ENCODE measurements around the gene TOR3A.

Gene TOR3A

DNA sequence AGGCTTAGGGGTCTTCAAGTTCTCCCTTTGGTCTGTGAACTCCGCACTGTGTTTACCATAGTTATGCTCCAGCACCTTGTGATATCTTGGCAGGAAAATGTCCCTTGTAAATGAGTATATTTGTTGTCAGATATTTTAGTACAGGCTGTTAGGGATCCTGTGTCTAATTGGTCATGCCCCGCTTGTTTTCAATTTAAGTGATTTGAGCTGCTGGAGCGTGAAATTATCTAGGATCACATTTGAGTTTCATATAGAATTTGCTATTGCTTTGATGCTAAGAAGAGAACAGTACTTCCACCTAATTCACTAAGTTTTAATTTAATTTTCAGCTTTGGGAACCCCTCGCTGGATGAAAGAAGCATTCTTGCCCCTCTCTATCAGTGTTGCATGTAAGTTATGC lies 15.4 kb upstream of the TOR3A start:
- DNase-seq (ENCODE audit: low read depth), result no peak

DNA sequence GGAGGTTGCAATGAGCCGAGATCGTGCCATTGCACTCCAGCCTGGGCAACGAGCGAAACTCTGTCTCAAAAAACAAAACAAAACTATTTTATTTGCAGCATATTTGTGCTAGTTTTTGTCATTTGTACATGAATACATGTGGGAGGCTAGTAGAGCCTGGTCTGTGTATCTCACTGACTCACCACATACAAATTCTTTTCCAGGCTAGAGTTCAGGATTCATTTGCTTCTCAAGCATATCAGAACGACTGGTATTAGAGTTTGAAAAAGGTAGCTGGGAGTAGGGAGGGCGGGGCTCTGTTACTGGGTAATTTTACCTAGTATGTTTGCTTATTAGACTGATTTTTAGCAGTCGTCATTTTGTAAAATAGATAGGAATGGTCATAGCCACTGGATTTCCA lies 4.5 kb upstream of the TOR3A start:
- DNase-seq (ENCODE audit: low read depth), result no peak

DNA sequence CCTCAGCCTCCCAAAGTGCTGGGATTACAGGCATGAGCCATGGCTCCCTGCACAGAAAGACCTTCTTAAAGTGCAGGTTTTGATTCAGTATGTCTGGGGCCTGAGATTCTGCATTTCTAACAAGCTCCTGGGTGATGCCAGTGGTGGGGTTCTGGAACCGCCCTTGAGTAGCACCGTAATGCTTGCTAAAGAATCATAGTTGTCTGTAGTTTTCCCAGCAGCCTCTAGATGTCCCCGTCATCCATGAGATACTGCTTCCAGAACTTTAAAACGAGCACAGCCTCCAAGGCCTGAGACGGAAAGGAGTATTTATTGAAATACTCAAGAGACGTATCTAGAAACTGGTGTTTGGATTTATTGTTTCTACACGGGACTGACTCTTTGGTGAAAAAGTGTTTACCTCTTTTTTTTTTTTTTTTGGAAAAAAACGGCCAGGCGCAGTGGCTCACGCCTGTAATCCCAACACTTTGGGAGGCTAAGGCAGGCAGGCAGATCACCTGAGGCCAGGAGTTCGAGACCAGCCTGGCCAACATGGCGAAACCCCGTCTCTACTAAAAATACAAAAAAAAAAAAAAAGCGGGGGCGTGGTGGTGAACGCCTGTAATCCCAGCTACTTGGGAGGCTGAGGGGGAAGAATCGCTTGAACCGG lies 2.6 kb upstream of the TOR3A start:
- peak; percentile 13 for DNase-seq (ENCODE audit: low read depth)

DNA sequence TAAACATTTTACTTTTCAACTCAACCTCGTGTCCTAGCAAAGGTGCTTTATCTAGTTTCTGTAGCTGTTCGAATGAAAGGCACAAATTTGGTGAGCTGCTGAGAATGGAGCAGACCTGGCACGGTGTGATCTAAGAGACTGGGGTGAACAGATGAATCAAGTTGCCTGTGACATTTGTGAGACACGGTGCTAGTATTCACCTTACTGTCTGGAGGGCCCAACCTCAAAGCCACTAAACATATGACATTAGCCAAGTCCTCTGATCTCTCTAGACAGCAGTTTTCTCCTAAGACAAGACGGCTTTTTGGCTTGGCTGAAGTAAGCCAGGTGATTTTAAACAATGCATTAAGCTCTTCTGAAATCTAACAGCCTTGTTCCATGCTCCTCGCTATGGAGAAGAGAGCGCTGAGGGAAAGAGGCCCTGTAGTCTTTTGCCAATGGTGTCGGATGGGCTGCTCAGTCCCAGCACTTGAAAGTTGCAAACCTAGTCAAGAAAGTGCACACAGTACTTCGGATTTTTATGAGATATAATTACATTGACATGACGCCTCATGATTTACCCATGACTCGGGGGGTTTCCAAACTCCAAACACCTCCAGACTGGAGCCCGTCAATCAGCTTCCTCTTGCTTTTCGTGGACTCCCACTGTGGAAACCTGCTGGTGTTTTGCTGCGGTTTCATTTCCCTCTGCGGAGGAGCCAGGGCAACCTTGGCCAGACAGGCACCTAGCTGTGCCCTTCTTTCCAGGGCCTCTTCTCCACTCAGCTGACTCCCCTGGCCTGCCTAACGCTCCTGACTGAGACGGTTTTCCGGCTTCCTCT lies 794 bp upstream of the TOR3A start:
- peak; percentile 55 for DNase-seq (ENCODE audit: low read depth)

DNA sequence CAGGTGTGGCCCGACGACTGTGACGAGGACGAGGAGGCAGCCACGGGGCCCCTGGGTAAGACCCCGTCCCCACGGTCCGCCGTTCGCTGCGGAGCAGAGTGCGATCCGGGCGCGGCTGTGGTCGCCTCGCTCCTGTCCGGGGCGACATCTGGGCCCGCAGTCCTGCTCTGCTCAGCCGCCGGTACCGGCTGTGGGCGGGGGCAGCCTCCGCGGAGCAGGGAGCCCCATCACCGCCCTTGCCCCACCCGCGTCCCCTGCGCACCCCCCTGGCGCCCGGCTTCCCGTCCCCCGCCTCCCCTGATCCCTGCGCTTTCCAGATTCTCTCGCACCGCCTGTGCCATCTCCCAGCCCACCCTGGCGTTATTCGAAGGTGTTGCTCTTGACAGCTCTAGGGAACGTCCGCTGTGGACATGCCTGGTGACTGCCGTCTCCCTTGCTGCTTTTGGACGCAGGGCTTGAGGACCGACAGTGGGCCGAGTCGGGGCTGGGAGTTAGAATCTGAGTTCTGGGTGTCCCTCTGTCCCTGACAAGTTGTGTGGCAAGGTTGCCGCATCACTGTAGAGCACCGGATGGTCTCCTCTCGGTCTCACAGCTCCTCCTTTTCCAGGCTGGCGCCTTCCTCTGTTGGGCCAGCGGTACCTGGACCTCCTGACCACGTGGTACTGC lies 596 bp downstream of the TOR3A start:
- peak; percentile 11 for DNase-seq (ENCODE audit: low read depth)

DNA sequence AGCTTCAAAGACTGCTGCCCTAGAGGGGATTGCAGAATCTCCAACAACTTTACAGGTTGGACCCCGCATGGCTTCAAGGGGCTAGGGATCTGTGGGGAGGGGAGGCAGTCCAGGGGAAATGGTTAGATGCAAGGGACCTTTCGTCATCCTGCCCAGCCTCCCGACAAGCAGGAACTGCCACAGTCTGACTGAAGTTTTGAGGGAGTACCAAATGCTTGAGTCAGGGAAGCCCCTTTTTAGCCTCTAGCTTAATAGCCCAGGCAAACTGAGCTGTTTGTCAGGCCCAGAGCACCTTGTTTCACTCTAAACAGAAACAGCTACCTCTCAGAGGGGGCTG lies 1.1 kb downstream of the TOR3A start:
- no peak for DNase-seq (ENCODE audit: low read depth)

DNA sequence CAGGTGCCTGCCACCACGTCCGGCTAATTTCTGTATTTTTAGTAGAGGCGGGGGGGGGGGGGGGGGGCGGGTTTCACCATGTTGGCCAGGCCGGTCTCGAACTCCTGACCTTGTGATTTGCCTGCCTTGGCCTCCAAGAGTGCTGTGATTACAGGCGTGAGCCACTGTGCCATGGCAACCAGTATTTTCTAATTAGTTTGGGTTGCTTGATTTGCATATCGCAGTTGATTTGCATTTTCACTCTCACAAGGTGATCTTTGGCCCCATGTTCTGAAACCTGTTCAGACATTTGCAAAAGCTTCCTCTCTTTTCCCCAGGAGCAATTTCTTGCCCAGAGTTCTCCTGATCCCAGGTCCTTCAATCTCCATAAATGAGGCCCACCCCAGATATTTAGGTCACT lies 1.7 kb downstream of the TOR3A start:
- DNase-seq (ENCODE audit: low read depth), result no peak

DNA sequence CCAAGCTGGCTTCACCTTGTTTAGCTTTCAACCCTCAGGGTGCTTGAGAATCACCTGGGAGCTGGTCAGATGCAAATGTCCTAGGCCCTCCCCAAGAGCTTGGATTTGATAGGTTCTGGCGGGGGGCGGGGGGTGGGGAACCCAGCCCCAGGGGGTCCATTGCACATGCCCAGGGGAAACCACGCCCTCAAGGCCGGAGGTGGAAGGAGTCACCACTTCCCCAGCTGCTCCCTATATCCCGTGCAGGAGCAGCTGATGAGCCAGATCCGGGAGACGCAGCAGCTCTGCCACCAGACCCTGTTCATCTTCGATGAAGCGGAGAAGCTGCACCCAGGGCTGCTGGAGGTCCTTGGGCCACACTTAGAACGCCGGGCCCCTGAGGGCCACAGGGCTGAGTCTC lies 5.8 kb downstream of the TOR3A start:
- DNase-seq (ENCODE audit: low read depth), result no peak

DNA sequence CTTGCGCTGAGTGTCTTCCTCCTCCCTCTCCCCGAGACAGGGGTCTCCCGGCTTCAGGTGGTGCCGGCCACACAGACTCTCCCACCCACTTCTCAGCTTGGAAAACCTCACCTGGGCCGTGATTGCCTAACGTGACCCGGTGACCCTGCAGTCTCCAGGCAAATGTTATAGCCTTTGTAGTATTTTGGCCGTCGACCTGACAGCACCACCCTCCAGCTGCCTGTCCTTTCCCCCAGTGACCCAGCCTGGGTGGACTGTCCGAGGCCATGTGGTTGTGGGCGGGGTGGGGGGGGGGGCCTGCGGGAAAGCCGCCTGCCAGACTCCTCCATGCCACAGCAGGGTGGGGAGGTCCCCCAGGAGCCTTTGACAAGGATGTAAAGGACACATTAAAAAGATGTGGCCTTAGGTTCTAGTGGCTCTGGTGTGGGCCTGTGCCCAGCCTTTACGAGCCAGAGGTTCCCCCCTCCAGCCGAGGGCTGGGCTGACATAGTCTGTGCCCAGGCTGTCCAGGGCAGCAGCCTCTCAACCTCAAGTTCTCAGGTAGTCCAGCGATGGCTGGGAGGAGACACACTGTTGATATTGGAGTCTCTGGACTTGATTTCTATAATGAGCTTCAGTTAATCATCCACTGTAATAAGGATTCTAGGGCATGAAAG lies 8.1 kb downstream of the TOR3A start:
- DNase-seq (ENCODE audit: low read depth), result no peak

DNA sequence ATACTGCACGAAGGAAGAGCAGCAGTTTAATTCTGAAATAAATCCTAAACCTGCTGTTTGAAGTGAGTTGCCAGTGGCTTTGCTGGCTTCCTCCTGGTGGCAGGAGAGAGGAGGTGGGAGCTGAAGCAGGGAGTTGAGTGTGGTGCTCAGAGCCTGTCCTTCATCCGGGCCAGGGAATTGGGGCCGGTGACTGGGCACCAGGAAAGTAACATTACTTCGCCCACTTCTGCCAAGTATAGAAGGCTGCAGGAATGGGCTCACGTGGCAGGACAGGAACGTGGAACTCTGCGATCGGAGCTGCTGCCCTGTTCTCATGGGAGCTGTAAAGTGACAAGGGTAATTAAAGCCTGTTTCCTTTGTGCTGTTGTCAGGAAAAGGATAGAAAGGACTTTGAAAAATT lies 8.7 kb downstream of the TOR3A start:
- no peak for DNase-seq (ENCODE audit: low read depth)

DNA sequence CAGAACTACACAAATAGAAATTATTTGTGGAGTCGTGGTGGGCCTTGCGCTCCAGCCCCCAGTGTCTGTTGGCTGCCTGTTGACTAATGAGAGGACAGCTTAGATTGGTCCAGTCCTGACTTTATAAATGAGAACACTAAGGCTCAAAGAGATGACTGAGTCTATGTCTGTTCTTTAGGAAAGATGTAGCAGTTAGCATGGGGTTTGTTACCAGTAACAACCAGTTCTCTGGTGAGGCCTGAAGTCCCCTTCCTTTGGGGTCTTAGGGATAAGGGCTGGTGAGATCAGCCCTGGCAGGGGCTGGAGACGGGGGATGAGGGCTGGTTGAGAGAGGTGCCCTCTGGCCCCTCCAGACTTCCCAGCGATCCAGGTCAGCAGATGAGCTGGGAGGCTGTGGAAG lies 9.1 kb downstream of the TOR3A start:
- no peak for DNase-seq (ENCODE audit: low read depth)

DNA sequence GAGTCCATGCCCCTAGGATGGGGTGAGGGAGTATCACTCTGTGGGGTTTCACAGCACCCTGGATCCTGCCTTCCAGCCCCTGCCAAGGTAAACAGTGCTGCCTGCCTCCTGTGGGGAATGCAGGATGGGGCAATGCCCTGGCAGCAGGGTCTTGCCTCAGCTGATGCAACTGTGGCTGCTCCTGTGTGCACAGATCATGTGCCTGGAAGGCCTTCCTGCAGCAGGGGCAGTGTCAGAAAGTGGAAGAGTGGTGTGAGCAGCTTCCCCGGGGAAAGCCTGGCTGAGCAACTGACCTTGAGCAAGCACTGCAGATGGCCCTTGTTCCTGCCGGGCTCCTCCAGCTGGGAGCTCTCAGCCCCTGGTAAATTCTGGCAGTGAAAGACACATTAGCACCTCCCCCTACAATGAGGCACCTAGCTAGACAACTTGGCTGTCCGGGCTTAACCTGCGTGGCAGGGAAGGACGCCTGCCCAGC lies 9.9 kb downstream of the TOR3A start:
- no peak for DNase-seq (ENCODE audit: low read depth)

DNA sequence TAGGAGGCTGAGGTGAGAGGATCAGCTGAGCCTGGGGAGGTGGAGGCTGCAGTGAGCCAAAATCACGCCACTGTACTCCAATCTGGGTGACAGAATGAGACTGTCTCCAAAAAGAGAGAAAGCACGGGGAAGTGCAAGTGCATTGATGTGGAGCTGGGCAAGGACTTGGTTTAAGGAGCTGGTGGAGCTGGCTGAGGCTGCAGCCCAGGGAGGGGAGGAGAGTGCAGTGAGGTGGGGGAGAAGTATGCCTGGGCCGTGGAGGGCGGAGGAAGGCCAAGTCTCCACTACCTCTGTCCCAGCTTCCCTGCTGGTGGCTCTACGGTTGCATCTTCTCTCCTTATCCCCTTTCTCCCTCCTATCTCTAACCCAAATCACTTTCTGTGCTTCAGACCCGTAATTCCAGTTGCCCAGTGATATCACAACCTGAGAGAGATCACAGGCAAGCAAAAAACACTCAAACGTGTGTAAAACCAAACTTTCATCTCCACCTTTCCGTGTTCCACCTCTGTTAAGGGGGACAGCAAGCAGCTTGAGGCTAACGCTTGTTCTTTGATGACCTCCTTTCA lies 11.1 kb downstream of the TOR3A start:
- no peak for DNase-seq (ENCODE audit: low read depth)

DNA sequence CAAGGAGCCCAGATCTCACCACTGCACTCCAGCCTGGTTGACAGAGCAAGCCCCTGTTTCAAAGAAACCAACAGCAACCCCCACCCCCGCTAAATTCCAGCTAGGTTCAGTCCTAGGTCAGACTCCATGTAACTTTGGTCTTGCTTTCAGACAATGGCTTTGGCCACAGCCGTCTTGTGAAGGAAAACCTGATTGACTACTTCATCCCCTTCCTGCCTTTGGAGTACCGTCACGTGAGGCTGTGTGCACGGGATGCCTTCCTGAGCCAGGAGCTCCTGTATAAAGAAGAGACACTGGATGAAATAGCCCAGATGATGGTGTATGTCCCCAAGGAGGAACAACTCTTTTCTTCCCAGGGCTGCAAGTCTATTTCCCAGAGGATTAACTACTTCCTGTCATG lies 12.9 kb downstream of the TOR3A start:
- no peak for DNase-seq (ENCODE audit: low read depth)

DNA sequence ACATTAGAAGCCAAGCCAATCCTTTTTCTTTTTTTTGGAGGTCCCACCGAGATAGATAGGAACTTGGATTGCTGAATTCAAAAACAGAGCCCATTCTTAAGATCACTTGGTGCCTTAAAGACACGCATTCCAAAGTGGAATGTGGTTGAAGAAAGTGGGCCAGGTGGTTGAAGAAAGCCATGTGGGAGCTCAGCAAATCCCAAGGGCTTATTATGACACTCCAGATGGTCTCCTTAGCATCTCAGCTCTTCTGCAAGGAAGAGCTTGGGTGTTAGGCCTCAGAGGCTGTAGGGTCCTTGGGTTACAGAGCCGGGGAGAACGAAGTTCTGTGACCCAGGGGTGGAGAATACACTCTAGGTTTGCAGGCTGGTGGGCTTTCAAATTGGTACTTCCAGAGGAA lies 13.5 kb downstream of the TOR3A start:
- no peak for DNase-seq (ENCODE audit: low read depth)

DNA sequence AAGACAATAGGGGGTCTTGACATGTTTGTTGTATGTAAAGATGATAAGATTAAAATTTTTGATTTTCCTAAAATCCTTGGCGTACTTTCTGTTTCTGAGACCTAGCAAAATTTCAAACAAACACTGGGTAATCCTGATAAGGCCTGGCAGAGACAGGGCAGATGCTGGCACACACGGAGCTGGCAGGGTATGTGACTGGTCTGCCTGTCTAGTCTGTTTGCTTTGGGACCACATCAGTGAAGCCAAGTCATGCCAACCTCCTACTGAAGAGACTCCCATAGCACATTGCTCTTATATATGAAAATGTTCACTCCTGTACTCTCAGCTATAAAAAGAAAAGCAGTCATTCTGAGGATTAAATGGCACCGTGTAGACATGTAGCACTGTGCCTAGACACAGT lies 14.1 kb downstream of the TOR3A start:
- DNase-seq (ENCODE audit: low read depth), result no peak

DNA sequence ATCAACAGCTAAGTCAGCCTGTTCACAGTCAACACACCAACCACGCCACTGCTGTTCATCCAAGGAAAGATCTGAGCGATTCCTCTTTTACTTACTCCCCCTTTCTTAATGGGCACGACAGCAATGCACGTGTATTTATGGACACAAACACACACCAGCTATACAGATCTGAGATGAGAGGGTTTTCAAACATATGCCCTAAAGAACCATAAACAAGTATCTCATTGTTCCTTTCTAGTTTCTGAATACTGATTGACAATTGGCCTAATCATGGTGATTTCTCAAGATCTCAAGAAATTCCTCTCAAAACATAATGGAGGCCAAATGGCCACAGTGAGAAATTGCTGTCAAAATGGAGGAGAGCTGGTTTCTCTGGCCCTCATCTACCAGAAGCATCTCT lies 18.0 kb downstream of the TOR3A start:
- no peak for DNase-seq (ENCODE audit: low read depth)

DNA sequence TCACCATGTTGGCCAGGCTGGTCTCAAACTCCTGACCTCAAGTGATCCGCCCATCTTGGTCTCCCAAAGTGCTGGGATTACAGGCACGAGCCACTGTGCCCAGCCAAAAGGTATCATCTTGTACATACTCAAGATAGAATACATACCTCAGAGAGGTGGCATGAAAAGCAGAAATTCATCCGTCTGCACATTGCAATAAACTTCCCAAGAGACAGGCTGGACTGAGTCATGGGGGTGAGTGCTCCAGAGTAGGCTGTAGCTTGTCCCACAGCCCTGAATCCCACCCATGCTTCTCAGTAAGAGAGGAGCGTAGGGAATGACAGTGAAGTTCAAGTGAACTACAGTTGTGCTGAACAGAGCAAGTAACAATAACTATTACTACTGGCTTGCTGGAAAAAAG lies 19.7 kb downstream of the TOR3A start:
- no peak for DNase-seq (ENCODE audit: low read depth)

DNA sequence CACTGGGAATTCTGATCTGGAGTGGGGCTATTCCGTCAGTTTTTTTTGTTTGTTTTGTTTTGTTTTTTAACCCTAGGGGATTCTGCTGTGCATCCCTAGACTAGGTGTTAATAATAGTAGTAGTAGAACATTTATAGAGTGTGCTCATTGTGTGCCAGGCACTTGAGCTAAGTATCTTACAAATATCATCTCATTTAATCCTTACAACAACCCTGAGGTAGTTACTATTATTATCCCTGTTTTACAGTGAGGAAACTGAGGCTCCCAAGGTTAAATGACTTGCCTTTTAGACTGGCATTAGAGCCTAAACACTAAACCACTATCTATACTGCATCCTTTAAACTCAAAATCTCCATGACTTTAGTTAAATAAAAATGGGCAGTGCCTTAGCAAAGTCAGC lies 22.1 kb downstream of the TOR3A start:
- no peak for DNase-seq (ENCODE audit: low read depth)

DNA sequence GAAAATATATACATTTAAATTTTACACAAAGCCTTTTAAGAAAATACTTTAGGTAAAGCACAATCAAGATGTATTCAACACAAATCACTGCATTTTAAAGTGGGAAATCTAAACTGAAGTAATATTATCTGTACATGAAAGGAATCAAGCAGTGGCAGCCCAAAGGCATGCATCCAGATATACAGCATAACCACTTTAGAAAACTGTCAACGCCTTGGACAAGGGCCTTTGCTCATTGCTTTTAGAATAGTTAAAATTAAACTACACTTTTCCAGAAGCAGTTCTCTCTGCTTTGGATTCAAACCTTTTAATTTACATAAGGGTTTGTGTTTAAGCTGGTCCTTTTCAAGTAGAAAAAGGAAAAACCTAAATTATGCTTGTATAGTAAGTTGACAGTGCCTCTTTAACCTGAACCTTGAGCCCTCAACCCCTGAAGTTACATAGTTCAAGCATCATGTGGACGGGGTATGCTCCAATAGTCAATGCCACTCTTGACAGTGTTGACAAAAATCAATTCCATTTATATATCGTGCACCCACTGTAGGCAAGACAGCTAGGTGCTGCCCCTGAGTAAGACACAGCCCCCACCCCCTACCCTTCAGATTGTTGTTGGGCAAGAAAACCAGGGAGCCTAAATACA lies 22.9 kb downstream of the TOR3A start:
- no peak for DNase-seq (ENCODE audit: low read depth)

DNA sequence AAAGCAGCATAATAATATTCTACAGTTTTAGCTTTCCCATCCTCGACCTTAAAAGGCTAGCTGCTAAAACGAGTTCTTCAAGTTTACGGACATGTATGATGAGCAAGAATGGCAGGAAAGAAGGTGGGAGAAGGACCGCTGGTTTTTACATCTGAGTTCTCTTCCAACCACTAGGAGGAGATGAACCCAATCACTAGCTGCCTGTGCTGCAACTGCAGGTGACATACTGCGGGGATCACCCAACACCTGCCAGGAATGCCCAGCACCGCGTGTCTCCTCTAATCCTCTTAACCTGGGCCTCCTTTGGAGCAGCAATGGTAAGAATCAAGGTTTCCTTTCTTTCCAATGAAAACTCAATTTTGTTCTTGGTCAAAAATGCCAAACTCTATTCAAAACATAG lies 23.5 kb downstream of the TOR3A start:
- DNase-seq (ENCODE audit: low read depth), result no peak

Measured in T-helper 22 cell (primary cell).